ENCODE data around the gene FAM168A.

DNA sequence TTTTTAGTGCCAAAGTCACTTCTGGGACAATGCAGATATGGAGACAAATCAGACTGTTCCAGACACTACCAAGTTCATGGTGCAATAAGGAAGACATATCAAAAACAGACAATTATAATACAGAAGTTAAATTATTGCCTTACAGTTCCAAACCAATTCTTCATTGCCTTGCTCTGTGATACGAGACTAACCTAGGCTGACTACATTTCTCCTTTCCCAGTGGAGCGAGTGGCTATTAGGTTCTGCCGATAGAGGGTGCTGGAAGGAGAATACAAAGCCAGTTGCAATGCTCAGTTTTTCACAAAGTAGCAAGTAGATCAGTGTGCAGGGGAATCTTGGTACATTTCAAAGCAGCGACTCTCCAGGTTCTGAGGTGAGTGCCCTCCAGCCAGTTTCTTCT, 67.8 kb downstream of the FAM168A start:
- TF ChIP-seq, protein P1, sequence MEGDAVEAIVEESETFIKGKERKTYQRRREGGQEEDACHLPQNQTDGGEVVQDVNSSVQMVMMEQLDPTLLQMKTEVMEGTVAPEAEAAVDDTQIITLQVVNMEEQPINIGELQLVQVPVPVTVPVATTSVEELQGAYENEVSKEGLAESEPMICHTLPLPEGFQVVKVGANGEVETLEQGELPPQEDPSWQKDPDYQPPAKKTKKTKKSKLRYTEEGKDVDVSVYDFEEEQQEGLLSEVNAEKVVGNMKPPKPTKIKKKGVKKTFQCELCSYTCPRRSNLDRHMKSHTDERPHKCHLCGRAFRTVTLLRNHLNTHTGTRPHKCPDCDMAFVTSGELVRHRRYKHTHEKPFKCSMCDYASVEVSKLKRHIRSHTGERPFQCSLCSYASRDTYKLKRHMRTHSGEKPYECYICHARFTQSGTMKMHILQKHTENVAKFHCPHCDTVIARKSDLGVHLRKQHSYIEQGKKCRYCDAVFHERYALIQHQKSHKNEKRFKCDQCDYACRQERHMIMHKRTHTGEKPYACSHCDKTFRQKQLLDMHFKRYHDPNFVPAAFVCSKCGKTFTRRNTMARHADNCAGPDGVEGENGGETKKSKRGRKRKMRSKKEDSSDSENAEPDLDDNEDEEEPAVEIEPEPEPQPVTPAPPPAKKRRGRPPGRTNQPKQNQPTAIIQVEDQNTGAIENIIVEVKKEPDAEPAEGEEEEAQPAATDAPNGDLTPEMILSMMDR (IDR thresholded peaks at IDR 0.05) = peak; percentile 73
- no peak for TF ChIP-seq POLR2AphosphoS5 (IDR thresholded peaks at IDR 0.05; ENCODE audit: low read depth, low read length)
- TF ChIP-seq, protein P2, sequence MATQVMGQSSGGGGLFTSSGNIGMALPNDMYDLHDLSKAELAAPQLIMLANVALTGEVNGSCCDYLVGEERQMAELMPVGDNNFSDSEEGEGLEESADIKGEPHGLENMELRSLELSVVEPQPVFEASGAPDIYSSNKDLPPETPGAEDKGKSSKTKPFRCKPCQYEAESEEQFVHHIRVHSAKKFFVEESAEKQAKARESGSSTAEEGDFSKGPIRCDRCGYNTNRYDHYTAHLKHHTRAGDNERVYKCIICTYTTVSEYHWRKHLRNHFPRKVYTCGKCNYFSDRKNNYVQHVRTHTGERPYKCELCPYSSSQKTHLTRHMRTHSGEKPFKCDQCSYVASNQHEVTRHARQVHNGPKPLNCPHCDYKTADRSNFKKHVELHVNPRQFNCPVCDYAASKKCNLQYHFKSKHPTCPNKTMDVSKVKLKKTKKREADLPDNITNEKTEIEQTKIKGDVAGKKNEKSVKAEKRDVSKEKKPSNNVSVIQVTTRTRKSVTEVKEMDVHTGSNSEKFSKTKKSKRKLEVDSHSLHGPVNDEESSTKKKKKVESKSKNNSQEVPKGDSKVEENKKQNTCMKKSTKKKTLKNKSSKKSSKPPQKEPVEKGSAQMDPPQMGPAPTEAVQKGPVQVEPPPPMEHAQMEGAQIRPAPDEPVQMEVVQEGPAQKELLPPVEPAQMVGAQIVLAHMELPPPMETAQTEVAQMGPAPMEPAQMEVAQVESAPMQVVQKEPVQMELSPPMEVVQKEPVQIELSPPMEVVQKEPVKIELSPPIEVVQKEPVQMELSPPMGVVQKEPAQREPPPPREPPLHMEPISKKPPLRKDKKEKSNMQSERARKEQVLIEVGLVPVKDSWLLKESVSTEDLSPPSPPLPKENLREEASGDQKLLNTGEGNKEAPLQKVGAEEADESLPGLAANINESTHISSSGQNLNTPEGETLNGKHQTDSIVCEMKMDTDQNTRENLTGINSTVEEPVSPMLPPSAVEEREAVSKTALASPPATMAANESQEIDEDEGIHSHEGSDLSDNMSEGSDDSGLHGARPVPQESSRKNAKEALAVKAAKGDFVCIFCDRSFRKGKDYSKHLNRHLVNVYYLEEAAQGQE (IDR thresholded peaks at IDR 0.05; ENCODE audit: insufficient read depth in 1 of 2, low read depth in 2 of 2, low read length in 1 of 2) = no peak
- no peak for TF ChIP-seq TCF7L2 (IDR thresholded peaks at IDR 0.05; ENCODE audit: low read depth, low read length)
